Activated CD8-positive, alpha-beta memory T cell treated with anti-CD3 and anti-CD28 coated beads, Interleukin-2, amount 10 ng/mL, durations not matched to agents 7 days and 5 days (primary cell): ENCODE results near the gene PCDHA10. TPM values are rescaled to one million over a fixed set of nuclear protein-coding genes. Genes with fewer than 3 reads are reported as not detected.
"Not testable (repeated sequence)": the region's sequence is repeated elsewhere in the genome, so short reads cannot be mapped to it uniquely, and the experiment has no call there.

ENCODE experiments used
- ATAC-seq: fragments of 150-1000 bp; cut with Tn5 transposase; one replicate; pipeline ENCODE4 v1.10.0; 2021; ENCODE audit warnings: moderate library complexity
- CTCF ChIA-PET: fragments of 350-600 bp; sonication (Branson Sonifier 250); formaldehyde crosslinking; loops from one replicate; lab custom pipeline; 2021; ENCODE audit warnings: antibody characterized with exemption; lab: Charles Lee
- DNase-seq: peaks from one replicate; pipeline ENCODE4 v3.0.0-alpha.2; 2020
- H3K27ac Mint-ChIP-seq: one replicate; pipeline ENCODE4 v1.8.0; 2021; ENCODE audit warnings: mild to moderate bottlenecking, mixed read lengths
- H3K27me3 Mint-ChIP-seq: one replicate; pipeline ENCODE4 v1.8.0; 2021; ENCODE audit warnings: mixed read lengths
- H3K36me3 Mint-ChIP-seq: one replicate; pipeline ENCODE4 v1.8.0; 2021; ENCODE audit warnings: mild to moderate bottlenecking, mixed read lengths
- H3K4me1 Mint-ChIP-seq: one replicate; pipeline ENCODE4 v1.8.0; 2021; ENCODE audit warnings: mixed read lengths
- H3K4me3 Mint-ChIP-seq: one replicate; pipeline ENCODE4 v1.8.0; 2021; ENCODE audit warnings: mild to moderate bottlenecking, moderate library complexity, mixed read lengths
- H3K9me3 Mint-ChIP-seq: one replicate; pipeline ENCODE4 v1.8.0; 2022; ENCODE audit warnings: low read depth, mixed read lengths
- total RNA-seq, 2 experiments: library from RNA; stranded (reverse); gene quantifications; one replicate each; pipeline ENCODE4 v1.2.3, GENCODE V29; 2021

PCDHA10 gene
- total RNA-seq, 2 experiments from 2014 or later = not detected

DNA sequence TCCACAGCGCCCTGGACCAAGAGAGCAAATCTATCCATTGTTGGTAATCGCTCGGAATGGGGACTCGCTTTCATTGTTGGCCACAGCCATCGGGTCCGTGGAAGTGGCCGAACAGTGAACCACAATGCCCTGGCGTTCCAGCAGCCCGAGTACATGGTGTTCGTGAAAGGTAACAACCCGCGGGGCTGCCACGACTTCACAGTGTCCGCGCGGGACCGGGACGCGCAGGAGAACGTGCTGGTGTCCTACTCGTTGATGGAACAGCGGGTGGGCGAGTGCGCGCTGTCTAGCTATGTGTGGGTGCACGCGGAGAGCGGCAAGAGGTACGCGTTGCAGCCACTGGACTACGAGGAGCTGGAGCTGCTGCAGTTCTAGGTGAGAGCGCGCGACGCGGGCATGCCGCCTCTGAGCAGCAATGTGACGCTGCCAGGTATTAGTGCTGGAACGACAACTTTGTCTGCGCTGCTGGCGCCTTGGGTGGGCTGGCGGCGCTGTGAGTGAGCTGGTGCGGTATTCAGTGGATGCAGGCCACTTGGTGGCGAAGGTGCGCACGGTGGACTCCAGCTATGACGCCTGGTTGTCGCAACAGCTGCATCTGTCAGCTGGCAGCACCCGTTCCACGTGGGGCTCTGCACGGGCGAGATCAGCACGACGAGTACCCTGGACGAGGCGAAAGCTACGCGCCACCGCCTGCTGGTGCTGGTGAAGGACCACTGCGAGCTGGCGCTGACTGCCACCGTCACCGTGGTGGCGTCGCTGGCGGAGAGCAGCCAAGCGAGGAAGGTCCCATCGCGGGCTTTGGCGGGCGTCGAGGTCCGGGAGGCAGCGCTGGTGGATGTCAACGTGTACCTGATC, 7.0 kb downstream of the PCDHA10 start:
- Mint-ChIP-seq H3K4me1 (no peaks in the 10 kb centered on the region), H3K27me3 (no peaks in the 10 kb centered on the region), H3K9me3 (peaks cover 8% of the 10 kb centered on the region), H3K4me3 (no peak overlapping the region), H3K27ac (no peak overlapping the region), H3K36me3 (no peaks in the 10 kb centered on the region)
- ATAC-seq = no peak
- DNase-seq = no peak
- CTCF ChIA-PET = no interaction called here

GRCh38 chr5:140868721-140869554, 13.2 kb downstream of the PCDHA10 start, which contains the start of gene PCDHA11:
PCDHA11 (plus strand) TSS chr5:140868957; CDS start chr5:140869104, 147 bp downstream.
- Mint-ChIP-seq H3K4me3 (no peak within 1 kb of the TSS), H3K4me1 (no peaks in the 10 kb centered on the region), H3K9me3 (peaks cover 6% of the 10 kb centered on the region), H3K27ac (no peak within 1 kb of the TSS), H3K36me3 (no peaks in the 10 kb centered on the region), H3K27me3 (no peaks in the 10 kb centered on the region)
- CTCF ChIA-PET = no interaction called here
- DNase-seq (no peak), ATAC-seq (no peak)

DNA sequence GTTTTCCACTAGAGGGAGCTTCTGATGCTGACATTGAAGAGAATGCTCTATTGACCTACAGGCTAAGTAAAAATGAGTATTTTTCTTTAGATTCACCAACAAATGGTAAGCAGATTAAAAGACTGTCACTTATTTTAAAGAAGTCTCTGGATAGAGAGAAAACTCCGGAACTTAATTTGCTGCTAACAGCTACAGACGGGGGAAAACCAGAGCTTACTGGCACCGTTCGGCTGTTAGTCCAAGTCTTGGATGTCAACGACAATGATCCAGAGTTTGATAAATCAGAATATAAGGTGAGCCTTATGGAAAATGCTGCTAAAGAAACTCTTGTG, 13.8 kb downstream of the PCDHA10 start:
- H3K4me1 Mint-ChIP-seq = no peaks in the 10 kb centered on the region
- peaks cover 4% of the 10 kb centered on the region for H3K27me3 Mint-ChIP-seq
- peaks cover 6% of the 10 kb centered on the region for H3K9me3 Mint-ChIP-seq
- ATAC-seq (no peak), DNase-seq (no peak)
- H3K27ac Mint-ChIP-seq = no peak overlapping the region
- H3K4me3 Mint-ChIP-seq = no peak overlapping the region
- CTCF ChIA-PET = no interaction called here
- H3K36me3 Mint-ChIP-seq = no peaks in the 10 kb centered on the region

DNA sequence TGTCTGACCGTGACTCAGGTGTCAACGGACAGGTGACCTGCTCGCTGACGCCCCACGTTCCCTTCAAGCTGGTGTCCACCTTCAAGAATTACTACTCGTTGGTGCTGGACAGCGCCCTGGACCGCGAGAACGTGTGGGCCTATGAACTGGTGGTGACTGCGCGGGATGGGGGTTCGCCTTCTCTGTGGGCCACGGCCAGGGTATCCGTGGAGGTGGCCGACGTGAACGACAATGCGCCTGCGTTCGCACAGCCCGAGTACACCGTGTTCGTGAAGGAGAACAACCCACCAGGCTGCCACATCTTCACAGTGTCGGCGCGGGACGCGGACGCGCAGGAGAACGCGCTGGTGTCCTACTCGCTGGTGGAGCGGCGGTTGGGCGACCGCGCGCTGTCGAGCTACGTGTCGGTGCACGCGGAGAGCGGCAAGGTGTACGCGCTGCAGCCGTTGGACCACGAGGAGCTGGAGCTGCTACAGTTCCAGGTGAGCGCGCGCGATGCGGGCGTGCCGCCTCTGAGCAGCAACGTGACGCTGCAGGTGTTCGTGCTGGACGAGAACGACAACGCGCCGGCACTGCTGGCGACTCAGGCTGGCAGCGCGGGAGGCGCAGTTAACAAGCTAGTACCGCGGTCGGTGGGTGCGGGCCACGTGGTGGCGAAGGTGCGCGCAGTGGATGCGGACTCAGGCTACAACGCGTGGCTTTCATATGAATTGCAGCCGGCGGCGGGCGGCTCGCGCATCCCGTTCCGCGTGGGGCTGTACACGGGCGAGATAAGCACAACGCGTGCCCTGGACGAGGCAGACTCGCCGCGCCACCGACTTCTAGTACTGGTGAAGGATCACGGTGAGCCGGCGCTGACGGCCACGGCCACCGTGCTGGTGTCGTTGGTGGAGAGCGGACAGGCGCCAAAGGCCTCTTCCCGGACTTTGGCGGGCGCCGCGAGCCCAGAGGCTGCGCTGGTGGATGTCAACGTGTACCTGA, 14.8 kb downstream of the PCDHA10 start:
- Mint-ChIP-seq H3K27ac (no peak overlapping the region), H3K4me3 (no peak overlapping the region), H3K9me3 (peaks cover 6% of the 10 kb centered on the region), H3K4me1 (no peaks in the 10 kb centered on the region), H3K36me3 (no peaks in the 10 kb centered on the region), H3K27me3 (peaks cover 8% of the 10 kb centered on the region)
- DNase-seq = no peak
- ATAC-seq = no peak
- CTCF ChIA-PET = no interaction called here

GRCh38 chr5:140875085-140876065, 19.7 kb downstream of the PCDHA10 start, which contains the start of gene PCDHA12:
PCDHA12 (plus strand) TSS chr5:140875308; CDS start chr5:140875473, 165 bp downstream.
- no peak within 1 kb of the TSS for H3K4me3 Mint-ChIP-seq
- H3K36me3 Mint-ChIP-seq = peaks cover 1% of the 10 kb centered on the region
- CTCF ChIA-PET = no interaction called here
- H3K27ac Mint-ChIP-seq = no peak within 1 kb of the TSS
- no peak for DNase-seq
- ATAC-seq = no peak
- H3K27me3 Mint-ChIP-seq = peaks cover 8% of the 10 kb centered on the region
- H3K4me1 Mint-ChIP-seq = no peaks in the 10 kb centered on the region
- peaks cover 8% of the 10 kb centered on the region for H3K9me3 Mint-ChIP-seq

- CTCF ChIA-PET, H3K4me3 Mint-ChIP-seq, H3K4me1 Mint-ChIP-seq: not testable (repeated sequence)
These were observed 21.0 kb downstream of the PCDHA10 start for GRCh38 chr5:140876541-140877261.

DNA sequence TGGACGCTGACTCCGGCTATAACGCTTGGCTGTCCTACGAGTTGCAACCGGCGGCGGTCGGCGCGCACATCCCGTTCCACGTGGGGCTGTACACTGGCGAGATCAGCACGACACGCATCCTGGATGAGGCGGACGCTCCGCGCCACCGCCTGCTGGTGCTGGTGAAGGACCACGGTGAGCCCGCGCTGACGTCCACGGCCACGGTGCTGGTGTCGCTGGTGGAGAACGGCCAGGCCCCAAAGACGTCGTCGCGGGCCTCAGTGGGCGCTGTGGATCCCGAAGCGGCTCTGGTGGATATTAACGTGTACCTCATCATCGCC, 21.5 kb downstream of the PCDHA10 start:
- Mint-ChIP-seq H3K4me3 (no peak overlapping the region), H3K36me3 (peaks cover 1% of the 10 kb centered on the region), H3K27me3 (peaks cover 10% of the 10 kb centered on the region), H3K9me3 (peaks cover 10% of the 10 kb centered on the region), H3K4me1 (no peaks in the 10 kb centered on the region), H3K27ac (no peak overlapping the region)
- DNase-seq (no peak), ATAC-seq (no peak)
- CTCF ChIA-PET = no interaction called here

More at GRCh38 chr5:140876541-140877261, 21.0 kb downstream of the PCDHA10 start:
- ATAC-seq, H3K36me3 Mint-ChIP-seq, H3K27ac Mint-ChIP-seq, H3K27me3 Mint-ChIP-seq, H3K9me3 Mint-ChIP-seq, DNase-seq: not testable (repeated sequence)

DNA sequence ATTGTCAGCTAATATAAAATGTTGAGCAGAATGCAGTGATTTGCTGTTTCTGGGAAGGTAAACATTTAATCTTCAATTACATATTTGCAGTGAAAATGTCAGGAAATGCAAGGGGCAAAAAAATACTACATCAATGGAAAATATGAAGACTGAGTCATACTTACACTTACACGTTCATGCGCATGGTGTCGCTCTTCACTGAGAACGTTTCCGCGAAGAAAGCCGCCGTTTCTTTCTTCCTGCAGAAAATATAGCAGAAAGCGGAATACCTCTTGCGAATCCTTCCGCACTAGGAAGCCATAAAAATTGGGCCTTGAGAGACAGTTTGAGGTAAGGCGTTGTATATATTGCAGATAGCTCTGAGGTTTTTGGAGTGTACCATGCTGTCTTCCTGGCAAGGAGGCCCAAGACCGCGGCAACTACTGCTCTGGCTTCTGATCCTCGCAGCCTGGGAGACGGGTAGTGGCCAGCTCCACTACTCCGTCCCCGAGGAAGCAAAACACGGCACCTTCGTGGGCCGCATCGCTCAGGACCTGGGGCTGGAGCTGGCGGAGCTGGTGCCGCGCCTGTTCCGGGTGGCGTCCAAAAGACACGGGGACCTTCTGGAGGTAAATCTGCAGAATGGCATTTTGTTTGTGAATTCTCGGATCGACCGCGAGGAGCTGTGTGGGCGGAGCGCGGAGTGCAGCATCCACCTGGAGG, 26.3 kb downstream of the PCDHA10 start, which contains the start of gene PCDHA13:
Gene PCDHA13, plus strand, starts transcription at position 236 of the 702 bp plus-strand sequence. Its CDS starts 145 bp downstream, at position 381.
- DNase-seq = no peak
- Mint-ChIP-seq H3K36me3 (peaks cover 4% of the 10 kb centered on the region), H3K4me3 (no peak within 1 kb of the TSS), H3K27me3 (peaks cover 2% of the 10 kb centered on the region), H3K27ac (no peak within 1 kb of the TSS), H3K9me3 (peaks cover 8% of the 10 kb centered on the region), H3K4me1 (no peaks in the 10 kb centered on the region)
- CTCF ChIA-PET = no interaction called here
- no peak for ATAC-seq

DNA sequence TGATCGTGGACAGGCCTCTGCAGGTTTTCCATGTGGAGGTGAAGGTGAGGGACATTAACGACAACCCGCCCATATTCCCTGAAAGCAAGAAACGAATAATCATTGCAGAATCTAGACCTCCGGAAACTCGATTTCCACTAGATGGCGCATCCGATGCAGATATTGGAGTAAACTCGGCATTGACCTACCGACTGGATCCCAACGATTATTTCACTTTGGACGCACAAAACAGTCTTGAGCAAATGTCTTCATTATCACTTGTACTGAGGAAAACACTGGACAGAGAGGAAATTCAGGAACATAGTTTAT, 26.8 kb downstream of the PCDHA10 start:
- Mint-ChIP-seq H3K36me3 (peaks cover 4% of the 10 kb centered on the region), H3K27ac (no peak overlapping the region), H3K27me3 (peaks cover 2% of the 10 kb centered on the region), H3K4me1 (no peaks in the 10 kb centered on the region), H3K4me3 (no peak overlapping the region), H3K9me3 (peaks cover 10% of the 10 kb centered on the region)
- CTCF ChIA-PET = interaction anchor here (0.6 kb wide), 1 partner anchor 443 kb away, joined by 3 read pairs; no protein-coding TSS in a partner anchor
- no peak for ATAC-seq
- no peak for DNase-seq

DNA sequence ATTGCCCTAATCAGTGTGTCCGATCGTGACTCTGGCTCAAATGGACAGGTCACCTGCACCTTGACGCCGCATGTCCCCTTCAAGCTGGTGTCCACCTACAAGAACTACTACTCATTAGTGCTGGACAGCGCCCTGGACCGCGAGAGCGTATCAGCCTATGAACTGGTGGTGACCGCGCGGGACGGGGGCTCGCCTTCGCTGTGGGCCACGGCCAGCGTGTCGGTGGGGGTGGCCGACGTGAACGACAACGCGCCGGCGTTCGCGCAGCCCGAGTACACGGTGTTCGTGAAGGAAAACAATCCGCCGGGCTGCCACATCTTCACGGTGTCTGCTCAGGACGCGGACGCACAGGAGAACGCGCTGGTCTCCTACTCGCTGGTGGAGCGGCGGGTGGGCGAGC, 27.7 kb downstream of the PCDHA10 start:
- no peaks in the 10 kb centered on the region for H3K4me1 Mint-ChIP-seq
- no peak overlapping the region for H3K4me3 Mint-ChIP-seq
- ATAC-seq (no peak), DNase-seq (no peak)
- H3K9me3 Mint-ChIP-seq = peaks cover 10% of the 10 kb centered on the region
- H3K36me3 Mint-ChIP-seq = peaks cover 3% of the 10 kb centered on the region
- H3K27ac Mint-ChIP-seq = no peak overlapping the region
- H3K27me3 Mint-ChIP-seq = peaks cover 2% of the 10 kb centered on the region
- CTCF ChIA-PET = interaction anchor here (0.6 kb wide), 1 partner anchor 443 kb away, joined by 3 read pairs; no protein-coding TSS in a partner anchor
